Immature natural killer cell (primary cell): ENCODE results near the gene NOL3. TPM values are rescaled to one million over a fixed set of nuclear protein-coding genes. Genes with fewer than 3 reads are reported as not detected.
A peak's percentile ranks its signal among the peaks of the same experiment; 100 is the strongest.
"Not testable (repeated sequence)": the region's sequence is repeated elsewhere in the genome, so short reads cannot be mapped to it uniquely, and the experiment has no call there.

Source experiments
- DNase-seq, 3 donors: peaks; one replicate each; pipeline ENCODE4 v3.0.0; 2022; ENCODE audit warnings: mixed read lengths in 1 of 3
- H3K27ac Mint-ChIP-seq, 6 donors: one replicate each; pipeline ENCODE4 v1.8.0; 2020; ENCODE audit warnings: mixed read lengths in 6 of 6, mild to moderate bottlenecking in 5 of 6, inconsistent platforms in 4 of 6, moderate library complexity in 3 of 6
- H3K27me3 Mint-ChIP-seq, 3 donors: one replicate each; pipeline ENCODE4 v1.8.0; 2020 to 2021; ENCODE audit warnings: low read depth in 3 of 3, mild to moderate bottlenecking in 3 of 3, mixed read lengths in 3 of 3, moderate library complexity in 3 of 3, inconsistent platforms in 1 of 3
- H3K36me3 Mint-ChIP-seq, 3 donors: one replicate each; pipeline ENCODE4 v1.8.0; 2020; ENCODE audit warnings: mixed read lengths in 3 of 3, inconsistent platforms in 2 of 3, mild to moderate bottlenecking in 2 of 3
- H3K4me1 Mint-ChIP-seq, 2 donors: one replicate each; pipeline ENCODE4 v1.8.0; 2020; ENCODE audit warnings: inconsistent platforms in 2 of 2, mild to moderate bottlenecking in 2 of 2, mixed read lengths in 2 of 2, moderate library complexity in 1 of 2
- H3K4me3 Mint-ChIP-seq, 5 donors: one replicate each; pipeline ENCODE4 v1.8.0; 2020; ENCODE audit warnings: mild to moderate bottlenecking in 5 of 5, mixed read lengths in 5 of 5, inconsistent platforms in 3 of 5, moderate library complexity in 3 of 5
- H3K9me3 Mint-ChIP-seq, 6 donors: one replicate each; pipeline ENCODE4 v1.8.0; 2020; ENCODE audit warnings: mild to moderate bottlenecking in 6 of 6, mixed read lengths in 6 of 6, inconsistent platforms in 4 of 6, moderate library complexity in 3 of 6
- polyA plus RNA-seq, 3 donors: library from polyadenylated mRNA; unstranded; fragments of 300-500 nt; fragmentation: Illumina TruSeq; gene quantifications; one replicate each; pipeline ENCODE4 v1.2.3, GENCODE V29; 2021

The NOL3 gene
- under 1 TPM in 2 of 3 donors, not detected in 1; 0.18 to 0.47 TPM for polyA plus RNA-seq

GRCh38 chr16:67170168-67170948, at the start of gene NOL3:
TSS of gene NOL3 (plus strand) at chr16:67170538.
- H3K36me3 Mint-ChIP-seq: no peaks in the 10 kb centered on the region
- peaks cover 0 to 2% (median 0%) of the 10 kb centered on the region in 6 donors for H3K9me3 Mint-ChIP-seq
- H3K27ac Mint-ChIP-seq: no peak within 1 kb of the TSS
- DNase-seq: no peak
- peaks cover 18 to 37% (median 19%) of the 10 kb centered on the region in 3 donors for H3K27me3 Mint-ChIP-seq
- H3K4me3 Mint-ChIP-seq: peak within 1 kb of the TSS; percentile 24 to 69 (median 53)
- peaks cover 30 to 37% of the 10 kb centered on the region in 2 donors for H3K4me1 Mint-ChIP-seq

DNA sequence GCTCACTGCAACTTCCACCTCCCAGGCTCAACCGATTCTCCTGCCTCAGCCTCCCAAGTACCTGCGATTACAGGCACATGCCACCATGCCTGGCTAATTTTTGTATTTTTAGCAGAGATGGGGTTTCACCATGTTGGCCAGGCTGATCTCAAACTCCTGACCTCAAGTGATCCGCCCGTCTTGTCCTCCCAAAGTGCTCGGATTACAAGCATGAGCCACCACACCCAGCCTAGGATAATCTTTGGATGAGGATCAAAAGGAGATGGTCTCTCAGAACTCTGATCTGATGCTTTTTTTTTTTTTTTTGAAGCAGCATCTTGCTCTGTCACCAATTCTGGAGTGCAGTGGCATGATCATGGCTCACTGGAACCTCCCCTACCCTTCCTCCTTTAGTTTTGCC, 47.5 kb upstream of the NOL3 start:
- not testable (repeated sequence) for H3K4me1 Mint-ChIP-seq, H3K4me3 Mint-ChIP-seq, H3K9me3 Mint-ChIP-seq, H3K27ac Mint-ChIP-seq, H3K27me3 Mint-ChIP-seq, DNase-seq
- H3K36me3 Mint-ChIP-seq: peaks cover 12 to 33% (median 12%) of the 10 kb centered on the region in 3 donors

- Mint-ChIP-seq H3K36me3 (peaks cover 12 to 37% (median 16%) of the 10 kb centered on the region in 3 donors), H3K4me1 (no peaks in the 10 kb centered on the region), H3K27me3 (peaks cover 0 to 1% (median 0%) of the 10 kb centered on the region in 3 donors), H3K27ac (peak overlapping the region in 1 of 6 donors; percentile 45), H3K4me3 (no peak overlapping the region), H3K9me3 (no peaks in the 10 kb centered on the region)
- no peak for DNase-seq
Measured at GRCh38 chr16:67128417-67128816, 41.9 kb upstream of the NOL3 start.

GRCh38 chr16:67128887-67129286, 41.5 kb upstream of the NOL3 start:
- no peaks in the 10 kb centered on the region for H3K9me3 Mint-ChIP-seq
- DNase-seq: no peak
- H3K27ac Mint-ChIP-seq: peak overlapping the region in 1 of 6 donors; percentile 45
- H3K4me1 Mint-ChIP-seq: no peaks in the 10 kb centered on the region
- H3K4me3 Mint-ChIP-seq: no peak overlapping the region
- H3K36me3 Mint-ChIP-seq: peaks cover 8 to 33% (median 11%) of the 10 kb centered on the region in 3 donors
- H3K27me3 Mint-ChIP-seq: peaks cover 0 to 1% (median 0%) of the 10 kb centered on the region in 3 donors

GRCh38 chr16:67129422-67129821, 40.9 kb upstream of the NOL3 start:
- Mint-ChIP-seq H3K27me3 (peaks cover 0 to 1% (median 0%) of the 10 kb centered on the region in 3 donors), H3K36me3 (peaks cover 7 to 36% (median 8%) of the 10 kb centered on the region in 3 donors), H3K9me3 (no peaks in the 10 kb centered on the region), H3K4me1 (no peaks in the 10 kb centered on the region), H3K27ac (no peak overlapping the region), H3K4me3 (no peak overlapping the region)
- DNase-seq: no peak

GRCh38 chr16:67137605-67138004, 32.7 kb upstream of the NOL3 start:
- no peak overlapping the region for H3K27ac Mint-ChIP-seq
- H3K4me3 Mint-ChIP-seq: no peak overlapping the region
- no peaks in the 10 kb centered on the region for H3K27me3 Mint-ChIP-seq
- H3K4me1 Mint-ChIP-seq: no peaks in the 10 kb centered on the region
- no peaks in the 10 kb centered on the region for H3K9me3 Mint-ChIP-seq
- peaks cover 12 to 46% (median 27%) of the 10 kb centered on the region in 3 donors for H3K36me3 Mint-ChIP-seq
- DNase-seq: no peak

DNA sequence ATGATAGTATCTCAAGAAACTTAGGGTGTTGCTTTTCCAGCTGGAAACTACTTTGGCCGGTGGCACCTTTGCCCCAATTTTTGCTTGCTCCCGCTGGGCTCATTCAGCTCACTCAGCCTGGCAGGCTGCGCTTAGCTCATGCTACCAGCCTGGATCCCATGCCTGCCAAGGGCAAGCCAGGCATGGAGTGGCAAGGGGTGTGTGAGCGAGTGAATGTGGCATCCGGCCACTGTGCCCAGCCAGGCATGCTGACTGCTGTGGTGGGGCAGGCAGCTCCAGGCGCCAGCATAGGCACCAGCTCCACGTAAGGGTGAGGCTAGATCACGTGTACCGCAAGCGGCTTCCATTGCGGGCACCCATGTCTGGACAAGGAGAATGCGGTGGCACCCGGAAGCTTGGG, 28.9 kb upstream of the NOL3 start:
- Mint-ChIP-seq H3K36me3 (peaks cover 15 to 48% (median 22%) of the 10 kb centered on the region in 3 donors), H3K27me3 (peaks cover 0 to 2% (median 0%) of the 10 kb centered on the region in 3 donors), H3K4me3 (no peak overlapping the region), H3K9me3 (no peaks in the 10 kb centered on the region), H3K4me1 (no peaks in the 10 kb centered on the region), H3K27ac (no peak overlapping the region)
- DNase-seq: no peak

DNA sequence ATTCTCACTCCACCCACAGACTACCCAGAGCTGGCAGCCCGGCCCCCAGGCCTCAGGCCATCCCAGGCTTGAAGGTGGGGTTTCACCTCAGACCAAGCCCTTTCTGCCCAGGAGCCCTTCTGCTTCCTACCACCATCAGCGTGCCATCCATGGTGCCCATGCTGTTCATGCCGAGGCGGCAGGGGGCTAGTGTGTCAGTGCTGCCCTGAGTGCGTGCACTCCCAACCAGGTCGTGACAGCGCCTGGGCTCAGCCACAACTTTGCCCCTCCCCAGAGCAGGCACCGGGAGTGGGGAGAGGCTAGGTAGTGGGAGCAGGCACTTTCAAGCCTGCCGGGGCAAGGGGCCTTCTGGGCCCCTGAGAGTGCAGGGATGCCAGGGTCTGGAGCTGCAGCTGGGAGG, 28.0 kb upstream of the NOL3 start:
- H3K27ac Mint-ChIP-seq: no peak overlapping the region
- no peak overlapping the region for H3K4me3 Mint-ChIP-seq
- no peak for DNase-seq
- peaks cover 0 to 2% (median 0%) of the 10 kb centered on the region in 3 donors for H3K27me3 Mint-ChIP-seq
- peaks cover 15 to 55% (median 26%) of the 10 kb centered on the region in 3 donors for H3K36me3 Mint-ChIP-seq
- no peaks in the 10 kb centered on the region for H3K4me1 Mint-ChIP-seq
- no peaks in the 10 kb centered on the region for H3K9me3 Mint-ChIP-seq

DNA sequence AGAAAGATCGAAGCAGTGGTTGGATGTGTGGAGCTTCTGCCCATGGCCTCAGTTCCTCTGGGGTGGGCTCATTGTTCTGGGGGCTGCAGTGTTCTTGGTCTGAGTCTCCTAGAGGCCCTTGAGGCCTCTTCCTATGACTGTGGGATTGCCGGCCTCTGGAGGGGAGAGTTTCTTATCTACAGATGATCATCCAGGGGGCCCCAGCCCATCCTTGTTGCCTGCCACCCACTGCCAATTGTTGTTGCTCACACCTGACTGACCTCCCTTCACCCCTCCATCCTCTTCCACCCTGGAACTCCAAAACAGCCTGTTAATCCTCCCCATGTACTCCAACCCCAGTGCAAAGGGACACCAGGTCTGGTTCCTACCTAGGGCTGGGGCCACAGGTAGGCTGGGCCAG, 25.4 kb upstream of the NOL3 start:
- peaks cover 24 to 56% (median 33%) of the 10 kb centered on the region in 3 donors for H3K36me3 Mint-ChIP-seq

DNA sequence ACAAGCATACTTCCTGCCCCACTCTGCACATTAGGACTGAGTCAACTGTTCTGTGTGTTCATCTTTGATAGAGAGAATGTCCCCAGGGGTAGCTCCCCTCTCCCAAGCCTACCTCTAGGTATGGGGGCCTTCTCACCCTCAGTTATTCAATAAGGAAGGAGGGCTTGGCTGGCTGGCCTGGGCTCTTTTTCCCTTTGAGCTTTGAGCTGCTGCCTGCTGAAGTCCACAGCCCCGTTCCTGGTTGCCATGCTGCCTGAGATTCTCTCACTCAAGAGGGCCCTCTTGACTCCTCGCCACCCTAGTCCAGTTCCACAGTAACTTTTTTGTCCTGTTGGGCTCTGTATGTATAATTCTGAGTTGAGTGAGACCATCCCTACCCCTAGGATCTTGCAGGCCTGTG, 24.6 kb upstream of the NOL3 start:
- no peak for DNase-seq
- Mint-ChIP-seq H3K36me3 (peaks cover 24 to 48% (median 25%) of the 10 kb centered on the region in 3 donors), H3K4me3 (no peak overlapping the region), H3K27ac (no peak overlapping the region), H3K9me3 (no peaks in the 10 kb centered on the region), H3K4me1 (peaks cover 0 to 2% of the 10 kb centered on the region in 2 donors), H3K27me3 (peaks cover 1 to 10% (median 6%) of the 10 kb centered on the region in 3 donors)

More for the DNA sequence above, 25.4 kb upstream of the NOL3 start:
- Mint-ChIP-seq H3K4me1 (peaks cover 0 to 2% of the 10 kb centered on the region in 2 donors), H3K4me3 (no peak overlapping the region), H3K9me3 (no peaks in the 10 kb centered on the region), H3K27ac (no peak overlapping the region), H3K27me3 (peaks cover 1 to 10% (median 6%) of the 10 kb centered on the region in 3 donors)
- DNase-seq: no peak

GRCh38 chr16:67146523-67147357, 23.6 kb upstream of the NOL3 start:
- no peak overlapping the region for H3K4me3 Mint-ChIP-seq
- peaks cover 1 to 12% (median 7%) of the 10 kb centered on the region in 3 donors for H3K27me3 Mint-ChIP-seq
- H3K4me1 Mint-ChIP-seq: peaks cover 0 to 5% of the 10 kb centered on the region in 2 donors
- no peaks in the 10 kb centered on the region for H3K9me3 Mint-ChIP-seq
- no peak overlapping the region for H3K27ac Mint-ChIP-seq
- H3K36me3 Mint-ChIP-seq: peaks cover 20 to 43% (median 21%) of the 10 kb centered on the region in 3 donors
- no peak for DNase-seq

- Mint-ChIP-seq H3K36me3 (peaks cover 20 to 38% (median 21%) of the 10 kb centered on the region in 3 donors), H3K4me1 (peaks cover 0 to 6% of the 10 kb centered on the region in 2 donors), H3K27ac (peak overlapping the region in 1 of 6 donors; percentile 17), H3K4me3 (no peak overlapping the region), H3K27me3 (peaks cover 1 to 12% (median 9%) of the 10 kb centered on the region in 3 donors), H3K9me3 (no peaks in the 10 kb centered on the region)
- DNase-seq: no peak
Measured at GRCh38 chr16:67147437-67148140, 22.7 kb upstream of the NOL3 start.

DNA sequence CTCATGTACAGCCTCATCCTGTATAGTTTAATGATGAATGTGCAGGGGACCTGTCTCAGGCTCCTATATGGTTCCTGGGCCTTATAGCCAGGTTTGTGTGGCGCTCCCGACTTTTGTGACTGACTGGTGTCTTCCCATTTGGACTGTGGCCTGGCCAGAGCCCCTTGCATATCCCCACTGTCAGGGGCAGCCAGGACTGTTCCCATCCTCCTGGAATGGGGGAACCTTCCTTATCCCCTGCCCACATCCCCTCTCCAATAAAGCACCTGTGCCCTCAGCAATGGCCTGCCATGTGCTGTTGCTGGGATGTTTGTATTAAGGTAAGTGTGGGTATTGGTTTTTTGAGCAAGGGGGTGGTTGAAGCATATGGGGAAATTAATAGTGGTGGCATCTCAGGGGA, 22.1 kb upstream of the NOL3 start:
- no peak for DNase-seq
- peaks cover 0 to 7% of the 10 kb centered on the region in 2 donors for H3K4me1 Mint-ChIP-seq
- H3K27me3 Mint-ChIP-seq: peaks cover 1 to 12% (median 9%) of the 10 kb centered on the region in 3 donors
- no peak overlapping the region for H3K4me3 Mint-ChIP-seq
- H3K27ac Mint-ChIP-seq: peak overlapping the region in 1 of 6 donors; percentile 23
- no peaks in the 10 kb centered on the region for H3K9me3 Mint-ChIP-seq
- H3K36me3 Mint-ChIP-seq: peaks cover 20 to 38% (median 21%) of the 10 kb centered on the region in 3 donors
